Uterus (tissue), 2 donors: ENCODE measurements around the gene MTPN.

ENCODE experiments used
- CTCF ChIP-seq, 4 experiments: fragments of 200-600 bp in 2 of 4; fragments of 450-650 bp in 2 of 4; sonication (generic) in 2 of 4; IDR thresholded peaks; one replicate each; pipeline ENCODE4 v1.5.1; 2016 to 2019; ENCODE audit warnings: antibody characterized with exemption in 4 of 4, mild to moderate bottlenecking in 2 of 4, moderate library complexity in 1 of 4
- POLR2A ChIP-seq, 2 donors: fragments of 450-650 bp; IDR thresholded peaks; one replicate each; pipeline ENCODE4 v1.6.1; 2016; ENCODE audit warnings: antibody characterized with exemption in 2 of 2, mild to moderate bottlenecking in 1 of 2, moderate library complexity in 1 of 2

- TF ChIP-seq CTCF (IDR thresholded peaks at IDR 0.05) (peak in 2 of 4 experiments; percentile 7 to 28), POLR2A (IDR thresholded peaks at IDR 0.05) (peak; percentile 40 to 61)
Observed at GRCh38 chr7:135977007-135977741, at the start of gene MTPN.
